Measurements from ENCODE around the gene EDEM1. TPM values are rescaled to one million over a fixed set of nuclear protein-coding genes. Genes with fewer than 3 reads are reported as not detected.

EDEM1 gene
- total RNA-seq, 4 donors from 2014 or later = 48.1 to 127 (median 56.3) TPM

DNA sequence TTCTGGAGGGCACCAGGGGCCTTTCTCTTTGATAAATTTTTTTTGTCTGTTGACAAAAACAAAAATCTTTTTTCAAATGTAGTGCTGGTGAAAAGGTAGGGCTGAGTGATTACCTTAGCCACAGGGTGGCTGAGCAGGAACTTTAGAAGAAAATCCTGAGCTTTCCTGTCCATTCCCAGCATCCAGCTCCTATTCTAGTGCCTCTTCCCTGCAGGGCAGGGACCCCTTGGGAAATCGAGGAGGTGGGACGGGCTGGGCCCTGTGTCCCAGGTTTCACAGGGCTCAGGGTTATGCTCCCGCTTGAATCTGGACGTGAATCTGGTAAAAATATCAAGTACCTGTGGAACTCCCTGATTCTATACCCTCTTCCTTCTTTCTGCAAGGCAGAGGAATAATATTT, 31.7 kb downstream of the EDEM1 start:
- H3K27ac ChIP-seq = no peak overlapping the region
- TF ChIP-seq EP300 (IDR thresholded peaks at IDR 0.05) (no peak), POLR2AphosphoS5 (IDR thresholded peaks at IDR 0.05) (no peak), POLR2A (IDR thresholded peaks at IDR 0.05) (no peak)
- TF ChIP-seq, protein P1, sequence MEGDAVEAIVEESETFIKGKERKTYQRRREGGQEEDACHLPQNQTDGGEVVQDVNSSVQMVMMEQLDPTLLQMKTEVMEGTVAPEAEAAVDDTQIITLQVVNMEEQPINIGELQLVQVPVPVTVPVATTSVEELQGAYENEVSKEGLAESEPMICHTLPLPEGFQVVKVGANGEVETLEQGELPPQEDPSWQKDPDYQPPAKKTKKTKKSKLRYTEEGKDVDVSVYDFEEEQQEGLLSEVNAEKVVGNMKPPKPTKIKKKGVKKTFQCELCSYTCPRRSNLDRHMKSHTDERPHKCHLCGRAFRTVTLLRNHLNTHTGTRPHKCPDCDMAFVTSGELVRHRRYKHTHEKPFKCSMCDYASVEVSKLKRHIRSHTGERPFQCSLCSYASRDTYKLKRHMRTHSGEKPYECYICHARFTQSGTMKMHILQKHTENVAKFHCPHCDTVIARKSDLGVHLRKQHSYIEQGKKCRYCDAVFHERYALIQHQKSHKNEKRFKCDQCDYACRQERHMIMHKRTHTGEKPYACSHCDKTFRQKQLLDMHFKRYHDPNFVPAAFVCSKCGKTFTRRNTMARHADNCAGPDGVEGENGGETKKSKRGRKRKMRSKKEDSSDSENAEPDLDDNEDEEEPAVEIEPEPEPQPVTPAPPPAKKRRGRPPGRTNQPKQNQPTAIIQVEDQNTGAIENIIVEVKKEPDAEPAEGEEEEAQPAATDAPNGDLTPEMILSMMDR (IDR thresholded peaks at IDR 0.05) = no peak
- H3K36me3 ChIP-seq = peaks cover 45% of the 10 kb centered on the region
- H3K27me3 ChIP-seq = no peaks in the 10 kb centered on the region
- no peak for DNase-seq (ENCODE audit: low spot score in 2 of 2)
- no peaks in the 10 kb centered on the region for H3K9me3 ChIP-seq
- H3K4me3 ChIP-seq = no peak overlapping the region
- no peaks in the 10 kb centered on the region for H3K4me1 ChIP-seq
- WGBS = 87% methylated on average over 4 of the region's 4 CpGs

DNA sequence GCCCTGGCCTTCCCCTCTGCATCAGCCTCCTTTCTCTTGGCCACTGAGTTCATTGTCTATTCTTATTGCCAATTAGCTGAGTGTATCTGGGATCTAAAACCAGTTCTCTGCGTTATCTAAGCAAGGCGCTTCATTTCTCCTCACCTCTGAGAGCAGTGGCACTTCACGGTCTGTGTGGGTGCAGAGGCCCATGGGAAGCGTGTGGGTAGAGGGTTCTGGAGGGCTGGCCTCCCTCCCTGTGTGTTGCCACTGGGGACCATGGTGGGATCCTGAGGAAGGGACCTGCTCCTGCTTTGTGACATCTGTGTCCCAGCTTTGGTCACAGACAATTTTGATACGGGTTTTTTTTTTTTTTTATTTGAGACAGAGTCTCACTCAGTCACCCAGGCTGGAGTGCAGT, 32.7 kb downstream of the EDEM1 start:
- WGBS = 54% methylated on average over 5 of the region's 5 CpGs
- H3K4me1 ChIP-seq = no peaks in the 10 kb centered on the region
- peaks cover 35% of the 10 kb centered on the region for H3K36me3 ChIP-seq
- no peaks in the 10 kb centered on the region for H3K9me3 ChIP-seq
- DNase-seq (ENCODE audit: low spot score in 2 of 2) = no peak
- no peak overlapping the region for H3K4me3 ChIP-seq
- no peak for TF ChIP-seq POLR2AphosphoS5 (IDR thresholded peaks at IDR 0.05)
- TF ChIP-seq, protein P1 (IDR thresholded peaks at IDR 0.05) = no peak
- no peak for TF ChIP-seq POLR2A (IDR thresholded peaks at IDR 0.05)
- no peak for TF ChIP-seq EP300 (IDR thresholded peaks at IDR 0.05)
- no peaks in the 10 kb centered on the region for H3K27me3 ChIP-seq
- no peak overlapping the region for H3K27ac ChIP-seq

DNA sequence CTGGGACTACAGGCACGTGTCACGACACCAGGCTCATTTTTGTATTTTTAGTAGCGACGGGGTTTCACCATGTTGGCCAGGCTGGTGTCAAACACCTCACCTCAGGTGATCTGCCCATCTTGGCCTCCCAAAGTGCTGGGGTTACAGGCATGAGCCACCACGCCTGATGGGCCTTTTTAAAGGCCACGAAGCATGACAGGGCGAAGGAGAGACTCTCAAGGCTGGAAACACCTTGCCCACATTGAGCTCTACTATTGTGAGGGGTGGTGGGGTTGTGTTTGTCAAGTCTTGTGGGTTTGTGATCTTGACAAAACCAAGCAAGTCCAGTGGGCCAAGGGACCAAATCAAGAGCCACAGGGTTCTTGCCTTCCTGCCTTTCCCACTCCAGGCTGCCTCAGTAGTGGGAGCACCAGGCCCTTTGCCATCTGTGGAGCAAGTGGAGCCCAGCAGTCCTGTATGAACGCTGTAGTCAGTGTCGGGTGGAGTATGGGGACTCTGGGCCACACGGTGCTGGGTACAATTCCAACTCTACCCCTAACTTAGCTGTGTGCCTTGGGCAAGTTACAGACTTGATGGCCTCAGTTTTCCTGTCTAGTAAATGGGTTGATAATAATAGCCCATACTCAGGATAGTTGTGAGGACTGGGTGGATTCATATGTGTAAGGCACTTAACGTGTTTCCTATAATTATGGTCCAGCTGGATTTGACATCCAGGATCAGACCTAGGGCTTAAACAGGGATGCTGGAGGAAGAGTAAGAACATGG, 33.3 kb downstream of the EDEM1 start:
- H3K4me1 ChIP-seq = no peaks in the 10 kb centered on the region
- no peak overlapping the region for H3K27ac ChIP-seq
- no peaks in the 10 kb centered on the region for H3K9me3 ChIP-seq
- WGBS = 87% methylated on average over 10 of the region's 11 CpGs
- no peak overlapping the region for H3K4me3 ChIP-seq
- TF ChIP-seq, protein P1 (IDR thresholded peaks at IDR 0.05) = no peak
- no peak for TF ChIP-seq POLR2AphosphoS5 (IDR thresholded peaks at IDR 0.05)
- TF ChIP-seq EP300 (IDR thresholded peaks at IDR 0.05) = no peak
- TF ChIP-seq POLR2A (IDR thresholded peaks at IDR 0.05) = no peak
- no peak for DNase-seq (ENCODE audit: low spot score in 2 of 2)
- no peaks in the 10 kb centered on the region for H3K27me3 ChIP-seq
- peaks cover 29% of the 10 kb centered on the region for H3K36me3 ChIP-seq

DNA sequence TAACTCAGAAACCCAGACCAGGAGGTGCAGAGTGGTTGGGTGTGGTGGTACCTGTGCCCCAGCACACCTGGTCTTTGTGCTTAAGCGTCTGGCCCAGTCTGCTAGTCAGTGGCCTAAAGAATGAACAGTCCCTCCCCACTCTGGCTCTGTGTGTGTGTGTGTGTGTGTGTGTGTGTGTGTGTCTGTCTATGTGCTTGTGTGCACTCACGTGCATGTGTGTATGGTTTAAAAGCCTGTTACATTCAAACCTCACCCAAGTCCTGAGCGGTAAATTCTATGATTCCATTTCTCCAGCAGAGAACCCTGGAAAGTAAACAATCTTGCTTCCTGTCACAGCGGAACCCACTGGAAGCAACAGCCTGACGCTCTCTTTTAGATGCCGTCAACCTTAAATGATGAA, 34.2 kb downstream of the EDEM1 start:
- Histone ChIP-seq H3K9me3 (no peaks in the 10 kb centered on the region), H3K4me1 (no peaks in the 10 kb centered on the region), H3K27me3 (no peaks in the 10 kb centered on the region), H3K4me3 (no peak overlapping the region), H3K36me3 (peaks cover 20% of the 10 kb centered on the region), H3K27ac (no peak overlapping the region)
- TF ChIP-seq EP300 (IDR thresholded peaks at IDR 0.05) = no peak
- TF ChIP-seq, protein P1 (IDR thresholded peaks at IDR 0.05) = no peak
- no peak for DNase-seq (ENCODE audit: low spot score in 2 of 2)
- WGBS = 55% methylated on average over 6 of the region's 6 CpGs

DNA sequence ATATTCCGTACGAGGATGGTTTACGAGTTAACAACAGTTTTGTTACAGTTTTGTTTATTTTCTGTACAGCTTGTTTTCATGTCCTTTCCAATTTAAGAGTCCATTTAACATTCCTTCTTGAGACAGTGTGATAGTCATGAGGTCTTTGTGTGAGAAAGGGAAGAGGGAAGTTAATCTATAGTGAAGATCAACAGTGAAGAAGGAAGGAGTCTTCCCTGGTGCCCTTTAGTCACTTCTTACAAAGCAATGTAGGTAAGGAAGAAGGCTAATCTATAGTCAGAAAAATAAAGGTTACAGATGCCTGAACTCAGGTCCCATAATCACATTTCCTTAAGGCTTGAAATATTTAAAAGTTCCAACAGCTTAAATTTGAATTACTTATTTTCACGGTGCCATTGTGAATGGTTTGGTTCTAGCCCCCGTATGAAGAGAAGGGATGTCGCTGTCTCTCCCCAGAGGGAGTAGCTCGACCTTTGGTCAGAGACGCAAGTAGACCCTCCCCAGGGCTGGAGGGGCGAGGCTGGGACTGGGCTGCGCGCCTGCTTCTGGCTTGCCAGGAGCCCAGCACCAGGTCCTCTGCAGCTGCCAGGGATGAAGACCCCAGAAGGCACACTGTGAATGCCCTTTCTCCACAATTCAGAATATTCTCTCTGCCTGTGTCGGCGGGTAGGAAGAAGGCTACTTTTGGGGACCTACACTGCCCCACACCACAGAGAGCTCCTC, 34.9 kb downstream of the EDEM1 start:
- H3K4me1 ChIP-seq = no peaks in the 10 kb centered on the region
- H3K27ac ChIP-seq = no peak overlapping the region
- peaks cover 14% of the 10 kb centered on the region for H3K36me3 ChIP-seq
- TF ChIP-seq POLR2AphosphoS5 (IDR thresholded peaks at IDR 0.05) = no peak
- TF ChIP-seq, protein P1 (IDR thresholded peaks at IDR 0.05) = no peak
- TF ChIP-seq EP300 (IDR thresholded peaks at IDR 0.05) = no peak
- no peak for TF ChIP-seq POLR2A (IDR thresholded peaks at IDR 0.05)
- H3K9me3 ChIP-seq = no peaks in the 10 kb centered on the region
- no peaks in the 10 kb centered on the region for H3K27me3 ChIP-seq
- no peak for DNase-seq (ENCODE audit: low spot score in 2 of 2)
- no peak overlapping the region for H3K4me3 ChIP-seq
- WGBS = 91% methylated on average over 13 of the region's 13 CpGs
